Astrocyte of the cerebellum (primary cell): ENCODE data around the gene SAFB2.

Experiments
- DNase-seq: peaks from one replicate; pipeline ENCODE4 v3.0.0-alpha.2; 2011; ENCODE audit warnings: low read depth
- H3K4me3 ChIP-seq: 2 replicates; pipeline ENCODE4 v1.5.1; 2011; ENCODE audit warnings: mild to moderate bottlenecking, low read depth, low read length, moderate library complexity
- CTCF ChIP-seq: IDR thresholded peaks from 2 replicates; pipeline ENCODE4 v1.5.1; 2012; ENCODE audit warnings: low read length, low read depth, moderate library complexity, mild to moderate bottlenecking; ENCODE audit errors: missing control alignments
- in situ Hi-C: cut with HindIII; loops from 2 replicates; pipeline ENCODE4 v1.10.0; 2017; ENCODE audit warnings: low sequenced_read_pairs

The SAFB2 gene

GRCh38 chr19:5637971-5638370 is 15.4 kb upstream of the SAFB2 start:
- no peak for DNase-seq
- no peak for TF ChIP-seq CTCF
- in situ Hi-C loops, result no loop called here
- no peak overlapping the region for H3K4me3 ChIP-seq

GRCh38 chr19:5635427-5635826 is 12.9 kb upstream of the SAFB2 start:
- DNase-seq, result no peak
- no peak for TF ChIP-seq CTCF
- in situ Hi-C loops, result no loop called here
- H3K4me3 ChIP-seq, result no peak overlapping the region

GRCh38 chr19:5632657-5633056 is 10.1 kb upstream of the SAFB2 start:
- DNase-seq, result no peak
- H3K4me3 ChIP-seq, result no peak overlapping the region
- in situ Hi-C loops, result no loop called here
- no peak for TF ChIP-seq CTCF

GRCh38 chr19:5632241-5632612 is 9.7 kb upstream of the SAFB2 start:
- H3K4me3 ChIP-seq, result no peak overlapping the region
- DNase-seq, result no peak
- in situ Hi-C loops, result no loop called here
- TF ChIP-seq CTCF, result no peak

GRCh38 chr19:5631567-5632240 is 9.1 kb upstream of the SAFB2 start:
- no peak overlapping the region for H3K4me3 ChIP-seq
- no peak for TF ChIP-seq CTCF
- in situ Hi-C loops, result no loop called here
- no peak for DNase-seq

GRCh38 chr19:5628919-5629481 is 6.4 kb upstream of the SAFB2 start:
- DNase-seq, result no peak
- no peak overlapping the region for H3K4me3 ChIP-seq
- in situ Hi-C loops, result no loop called here

More at GRCh38 chr19:5628919-5629481, 6.4 kb upstream of the SAFB2 start:
- no peak for TF ChIP-seq CTCF
